GM12878 (cell line): ENCODE results near the gene PTPN22. TPM values are rescaled to one million over a fixed set of nuclear protein-coding genes. Genes with fewer than 3 reads are reported as not detected.

Experiments used
- ATAC-seq: fragments of 200-7000 bp; cut with Tn5 transposase; 3 replicates; pipeline ENCODE4 v1.9.1; 2020; ENCODE audit warnings: mild to moderate bottlenecking, moderate library complexity
- BruUV-seq: library from RNA; stranded (reverse); fragments of 400-500 nt; replicated peaks from 2 replicates; lab custom pipeline; 2021; lab: Mats Ljungman, UMichigan
- CTCF ChIA-PET: fragments of 300-600 bp; sonication (Branson Sonifier 250); formaldehyde crosslinking; extraction: SDS; loops from one replicate; lab custom pipeline; 2021; ENCODE audit warnings: inconsistent platforms; lab: Yijun Ruan, JAX
- POLR2A ChIA-PET: fragments of 350-600 bp; formaldehyde crosslinking; extraction: SDS; loops from one replicate; lab custom pipeline; 2021; ENCODE audit warnings: inconsistent platforms; lab: Charles Lee
- RAD21 ChIA-PET: fragments of 300-600 bp; sonication (Branson Sonifier 250); formaldehyde crosslinking; loops from one replicate; lab custom pipeline; 2023; ENCODE audit warnings: antibody characterized with exemption; ENCODE audit not compliant: unreplicated experiment; lab: Charles Lee
- SMC1A ChIA-PET: fragments of 300-600 bp; sonication (Branson Sonifier 250); formaldehyde crosslinking; loops from one replicate; lab custom pipeline; 2023; ENCODE audit not compliant: unreplicated experiment, uncharacterized antibody; lab: Charles Lee
- DNase-seq: peaks from one replicate; pipeline ENCODE4 v3.0.0-alpha.2; 2011; ENCODE audit warnings: low read depth, low spot score
- FAIRE-seq: peaks from 3 replicates; lab custom pipeline; 2011; peaks lifted over from hg19 to GRCh38; lab: Jason Lieb, UNC
- H2AFZ ChIP-seq: 2 replicates; pipeline ENCODE4 v1.6.0; 2011; ENCODE audit warnings: low read depth, low read length, control low read depth; ENCODE audit not compliant: control insufficient read depth
- H3K27ac ChIP-seq: 2 replicates; pipeline ENCODE4 v1.5.1; 2011; ENCODE audit warnings: control low read depth; ENCODE audit not compliant: control insufficient read depth, insufficient read depth
- H3K27me3 ChIP-seq, 2 experiments: replicated peaks in 1 of 2; 2 replicates each; pipeline versions ENCODE4 v1.6.0 to v1.6.1; 2011; ENCODE audit warnings: low read length in 1 of 2; ENCODE audit not compliant: control insufficient read depth in 2 of 2, insufficient read depth in 2 of 2
- H3K36me3 ChIP-seq, 2 experiments: 2 replicates each; pipeline ENCODE4 v1.5.1; 2011; ENCODE audit warnings: low read length in 1 of 2; ENCODE audit not compliant: control insufficient read depth in 2 of 2, insufficient read depth in 2 of 2
- H3K4me1 ChIP-seq: 2 replicates; pipeline ENCODE4 v1.6.1; 2011; ENCODE audit warnings: mild to moderate bottlenecking, low read length, moderate library complexity, mixed read lengths; ENCODE audit not compliant: control insufficient read depth, insufficient read depth
- H3K4me2 ChIP-seq: 2 replicates; pipeline ENCODE4 v1.6.0; 2011; ENCODE audit warnings: control low read depth; ENCODE audit not compliant: control insufficient read depth, insufficient read depth
- H3K4me3 ChIP-seq: fragments of 200-600 bp; sonication (generic); 2 replicates; pipeline ENCODE4 v1.5.1; 2016
- H3K79me2 ChIP-seq: 2 replicates; pipeline ENCODE4 v1.6.0; 2011; ENCODE audit warnings: low read length; ENCODE audit not compliant: control insufficient read depth, insufficient read depth
- H3K9ac ChIP-seq: 2 replicates; pipeline ENCODE4 v1.8.0; 2011; ENCODE audit warnings: low read length, control low read depth, mixed read lengths; ENCODE audit not compliant: control insufficient read depth, insufficient read depth
- H3K9me3 ChIP-seq: replicated peaks from 3 replicates; pipeline ENCODE4 v1.5.1; 2011; ENCODE audit warnings: mild to moderate bottlenecking, low read length; ENCODE audit not compliant: control insufficient read depth, insufficient read depth
- H4K20me1 ChIP-seq: 2 replicates; pipeline ENCODE4 v1.6.0; 2011; ENCODE audit not compliant: control insufficient read depth, insufficient read depth
- BCL11A ChIP-seq: IDR thresholded peaks from 2 replicates; pipeline ENCODE4 v1.6.1; 2011; ENCODE audit warnings: low read depth, low read length
- CREM ChIP-seq: IDR thresholded peaks from 2 replicates; pipeline ENCODE4 v1.6.1; 2014; ENCODE audit warnings: antibody characterized with exemption, low read depth
- FOXK2 ChIP-seq: fragments of 450-650 bp; IDR thresholded peaks from 2 replicates; pipeline ENCODE4 v1.6.1; 2017; ENCODE audit warnings: mild to moderate bottlenecking, moderate library complexity
- HDAC6 ChIP-seq: fragments of 200-600 bp; sonication (generic); IDR thresholded peaks from one replicate; pipeline ENCODE4 v1.8.0; 2017; ENCODE audit warnings: antibody characterized with exemption; ENCODE audit not compliant: unreplicated experiment
- SKIL ChIP-seq: fragments of 450-650 bp; IDR thresholded peaks from 2 replicates; pipeline ENCODE4 v1.6.1; 2017; ENCODE audit warnings: mild to moderate bottlenecking, low read depth, inconsistent platforms; ENCODE audit not compliant: poor library complexity, severe bottlenecking
- SMAD5 ChIP-seq: IDR thresholded peaks from 2 replicates; pipeline ENCODE4 v1.6.1; 2016; ENCODE audit warnings: antibody characterized with exemption, low read depth
- SREBF1 ChIP-seq: IDR thresholded peaks from 2 replicates; pipeline ENCODE4 v1.6.1; 2012; ENCODE audit warnings: mild to moderate bottlenecking, low read length
- SREBF2 ChIP-seq: IDR thresholded peaks from 2 replicates; pipeline ENCODE4 v1.6.1; 2012; ENCODE audit warnings: mild to moderate bottlenecking, low read length
- STAT3 ChIP-seq: IDR thresholded peaks from 2 replicates; pipeline ENCODE4 v1.6.1; 2011; ENCODE audit warnings: low read depth, low read length, improper control_type of control experiment
- TCF12 ChIP-seq: IDR thresholded peaks from 2 replicates; pipeline ENCODE4 v1.6.1; 2011; ENCODE audit warnings: low read depth, mild to moderate bottlenecking, low read length
- ZBED1 ChIP-seq: IDR thresholded peaks from 2 replicates; pipeline ENCODE4 v1.6.1; 2016; ENCODE audit warnings: borderline replicate concordance
- ZSCAN29 ChIP-seq: fragments of 450-650 bp; IDR thresholded peaks from 2 replicates; pipeline ENCODE4 v1.6.1; 2017; ENCODE audit warnings: mild to moderate bottlenecking, moderate library complexity
- WGBS: methylation state at CpG from one replicate; pipeline ENCODE4 v1.1.6; 2016; ENCODE audit warnings: low lambda C conversion rate; ENCODE audit not compliant: insufficient replicate concordance, insufficient coverage; ENCODE audit errors: missing lambda C conversion rate; 5-methylcytosine and 5-hydroxymethylcytosine counted together
- in situ Hi-C: fragments of 300-500 bp; cut with MboI; formaldehyde crosslinking; loops from 9 replicates; pipeline ENCODE4 v1.14.3; 2018; ENCODE audit warnings: mixed read lengths
- intact Hi-C: fragments of 100-400 bp; cut with micrococcal nuclease; formaldehyde crosslinking; loops from one replicate; pipeline ENCODE4 v1.14.2; 2022; ENCODE audit not compliant: unreplicated experiment
- polyA plus RNA-seq, 11 experiments: library from polyadenylated mRNA; depleted of rRNA in 4 of 11; unstranded in 6 of 11; stranded (reverse) in 5 of 11; fragments of >200 nt; fragmentation: Nextera tagmentation in 4 of 11; fragmentation: Illumina TruSeq in 1 of 11; extraction: Ambion mirVana in 4 of 11; extraction: Trizol in 1 of 11; gene quantifications; 1 replicate in 1 of 11; 2 replicates in 10 of 11; pipeline versions ENCODE4 v1.2.1 to v1.2.3, GENCODE V29; 2011 to 2016; ENCODE audit warnings: inconsistent platforms in 2 of 11, missing spikeins in 2 of 11, low read depth in 1 of 11
- total RNA-seq, 4 experiments: library from RNA; depleted of rRNA in 3 of 4; stranded (reverse); fragments of >200 nt in 3 of 4; fragmentation: Illumina TruSeq in 1 of 4; extraction: Trizol in 1 of 4; gene quantifications; 2 replicates each; pipeline versions ENCODE4 v1.2.1 to v1.2.3, GENCODE V29; 2013 to 2021
- TF ChIP-seq, protein P1 (sequence below): fragments of 150-350 bp; IDR thresholded peaks from 2 replicates; pipeline ENCODE4 v1.6.1; 2014; ENCODE audit warnings: mild to moderate bottlenecking, low read depth, low read length
- TF ChIP-seq, protein P2 (sequence below): IDR thresholded peaks from 2 replicates; pipeline ENCODE4 v1.6.1; 2011; ENCODE audit warnings: borderline replicate concordance, low read depth, mild to moderate bottlenecking, moderate library complexity, mixed read lengths, low read length; ENCODE audit not compliant: insufficient read depth; ENCODE audit errors: extremely low read length

Gene PTPN22
- total and polyA plus RNA-seq, 10 of the 15 experiments (the other 5 are each of a cell fraction or from before 2014, with no cell fraction given) = 22.8 to 65.1 (median 44.9) TPM

DNA sequence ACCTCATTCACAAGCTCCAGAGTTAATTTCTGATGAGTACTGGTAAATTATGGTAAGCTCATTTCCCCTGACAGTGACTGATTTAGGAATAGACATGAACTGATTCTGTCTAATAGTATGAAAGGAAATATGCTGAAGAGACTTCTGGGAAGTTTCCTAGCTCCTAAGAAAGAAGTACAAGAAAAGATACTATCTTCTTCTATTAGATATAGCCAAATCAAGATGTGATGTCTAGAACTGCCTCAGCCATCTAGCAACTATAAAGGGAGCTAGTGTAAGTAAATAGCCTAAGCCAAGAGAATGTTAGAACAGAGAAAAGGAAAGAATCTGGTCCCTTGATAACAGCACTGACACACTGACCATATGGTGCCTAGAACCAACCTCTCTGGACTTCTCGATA is 101.5 kb downstream of the PTPN22 start:
- ChIA-PET POLR2A (interaction anchor here (0.5 to 1.4 kb wide), 5 partner anchors 8 to 89 kb away, joined by 3 to 4 read pairs (median 3); partner anchors contain the start of gene PHTF1), RAD21 (interaction anchor here (1.4 to 1.8 kb wide), 3 partner anchors 11 to 14 kb away, joined by 4 to 6 read pairs (median 5); partner anchors contain the start of gene PHTF1), SMC1A (interaction anchor here (0.6 to 3.5 kb wide), 7 partner anchors 10 to 63 kb away, joined by 3 to 16 read pairs (median 4); partner anchors contain the start of gene PHTF1), CTCF (interaction anchor here (1.1 to 2.2 kb wide), 4 partner anchors 9 to 42 kb away, joined by 3 to 8 read pairs (median 4); partner anchors contain the start of genes PHTF1 and RSBN1)
- H3K27me3 ChIP-seq = no peaks in the 10 kb centered on the region
- 100% methylated on average over 1 of the region's 1 CpG for WGBS
- H3K4me2 ChIP-seq = no peak overlapping the region
- no peaks in the 10 kb centered on the region; the same call in 1 of the 2 replicates for H3K79me2 ChIP-seq
- BruUV-seq = no TSS peak
- H4K20me1 ChIP-seq = no peaks in the 10 kb centered on the region
- H2AFZ ChIP-seq = no peak overlapping the region
- H3K36me3 ChIP-seq = peaks cover 6 to 9% of the 10 kb centered on the region in 2 experiments
- H3K9me3 ChIP-seq = no peaks in the 10 kb centered on the region
- in situ Hi-C loops (no loop called here), intact Hi-C loops (no loop called here)
- no peak overlapping the region for H3K27ac ChIP-seq
- TF ChIP-seq, protein P1, sequence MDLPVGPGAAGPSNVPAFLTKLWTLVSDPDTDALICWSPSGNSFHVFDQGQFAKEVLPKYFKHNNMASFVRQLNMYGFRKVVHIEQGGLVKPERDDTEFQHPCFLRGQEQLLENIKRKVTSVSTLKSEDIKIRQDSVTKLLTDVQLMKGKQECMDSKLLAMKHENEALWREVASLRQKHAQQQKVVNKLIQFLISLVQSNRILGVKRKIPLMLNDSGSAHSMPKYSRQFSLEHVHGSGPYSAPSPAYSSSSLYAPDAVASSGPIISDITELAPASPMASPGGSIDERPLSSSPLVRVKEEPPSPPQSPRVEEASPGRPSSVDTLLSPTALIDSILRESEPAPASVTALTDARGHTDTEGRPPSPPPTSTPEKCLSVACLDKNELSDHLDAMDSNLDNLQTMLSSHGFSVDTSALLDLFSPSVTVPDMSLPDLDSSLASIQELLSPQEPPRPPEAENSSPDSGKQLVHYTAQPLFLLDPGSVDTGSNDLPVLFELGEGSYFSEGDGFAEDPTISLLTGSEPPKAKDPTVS = no peak
- TF ChIP-seq BCL11A = no peak
- DNase-seq = no peak
- no peak overlapping the region for H3K9ac ChIP-seq
- ATAC-seq = no peak
- no peaks in the 10 kb centered on the region for H3K4me1 ChIP-seq
- FAIRE-seq = no peak
- no peak overlapping the region for H3K4me3 ChIP-seq

GRCh38 chr1:113769601-113769970 is 101.9 kb downstream of the PTPN22 start:
- no peak for ATAC-seq
- Histone ChIP-seq H3K9me3 (no peaks in the 10 kb centered on the region), H3K27ac (no peak overlapping the region), H3K9ac (no peak overlapping the region), H4K20me1 (no peaks in the 10 kb centered on the region), H2AFZ (no peak overlapping the region), H3K79me2 (no peaks in the 10 kb centered on the region; the same call in 1 of the 2 replicates), H3K4me2 (no peak overlapping the region), H3K4me1 (no peaks in the 10 kb centered on the region), H3K27me3 (no peaks in the 10 kb centered on the region), H3K36me3 (peaks cover 5 to 11% of the 10 kb centered on the region in 2 experiments), H3K4me3 (no peak overlapping the region)
- RAD21 ChIA-PET = interaction anchor here (1.2 to 1.8 kb wide), 3 partner anchors 10 to 34 kb away, joined by 3 to 6 read pairs (median 5); partner anchors contain the start of gene PHTF1
- no TSS peak for BruUV-seq
- FAIRE-seq = no peak
- POLR2A ChIA-PET = interaction anchor here (1.2 to 1.4 kb wide), 2 partner anchors 9 to 10 kb away, joined by 3 to 4 read pairs; partner anchors contain the start of gene PHTF1
- DNase-seq = no peak
- SMC1A ChIA-PET = interaction anchor here (1.0 to 3.5 kb wide), 3 partner anchors 10 to 16 kb away, joined by 4 to 16 read pairs (median 13); partner anchors contain the start of gene PHTF1
- intact Hi-C loops = no loop called here
- in situ Hi-C loops = no loop called here
- CTCF ChIA-PET = interaction anchor here (1.5 to 2.2 kb wide), 2 partner anchors 9 to 43 kb away, joined by 5 to 8 read pairs; partner anchors contain the start of gene RSBN1
- TF ChIP-seq SMAD5 (no peak), SREBF1 (no peak), CREM (no peak), ZSCAN29 (no peak), FOXK2 (no peak), STAT3 (no peak), HDAC6 (no peak), ZBED1 (no peak), TCF12 (no peak), SKIL (no peak), SREBF2 (no peak)
- TF ChIP-seq, protein P2, sequence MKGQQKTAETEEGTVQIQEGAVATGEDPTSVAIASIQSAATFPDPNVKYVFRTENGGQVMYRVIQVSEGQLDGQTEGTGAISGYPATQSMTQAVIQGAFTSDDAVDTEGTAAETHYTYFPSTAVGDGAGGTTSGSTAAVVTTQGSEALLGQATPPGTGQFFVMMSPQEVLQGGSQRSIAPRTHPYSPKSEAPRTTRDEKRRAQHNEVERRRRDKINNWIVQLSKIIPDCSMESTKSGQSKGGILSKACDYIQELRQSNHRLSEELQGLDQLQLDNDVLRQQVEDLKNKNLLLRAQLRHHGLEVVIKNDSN = no peak
